Activated T-helper 1 cell treated with anti-CD3 and anti-CD28 coated beads, Interleukin-12 subunit alpha, Interleukin-12 subunit beta, Interleukin-2, Interleukin-4 antibody, amounts not matched to agents 30 ng/mL and 10 ng/mL and 1 ng/mL, durations not matched to agents 14 hours and 24 hours and 36 hours (primary cell): ENCODE measurements around the gene ITGB5. TPM values are rescaled to one million over a fixed set of nuclear protein-coding genes. Genes with fewer than 3 reads are reported as not detected.

Experiments used
- DNase-seq: peaks from one replicate; pipeline ENCODE4 v3.0.0; 2021; ENCODE audit warnings: low spot score
- H3K27ac Mint-ChIP-seq: one replicate; pipeline ENCODE4 v1.8.0; 2021; ENCODE audit warnings: mild to moderate bottlenecking, mixed read lengths
- H3K27me3 Mint-ChIP-seq: one replicate; pipeline ENCODE4 v1.8.0; 2022; ENCODE audit warnings: mild to moderate bottlenecking, moderate library complexity, mixed read lengths; ENCODE audit not compliant: insufficient read depth
- H3K36me3 Mint-ChIP-seq: one replicate; pipeline ENCODE4 v1.8.0; 2021; ENCODE audit warnings: low read depth, mixed read lengths
- H3K4me1 Mint-ChIP-seq: one replicate; pipeline ENCODE4 v1.8.0; 2021; ENCODE audit warnings: low read depth, mixed read lengths
- H3K4me3 Mint-ChIP-seq: one replicate; pipeline ENCODE4 v1.8.0; 2021; ENCODE audit warnings: mild to moderate bottlenecking, moderate library complexity, mixed read lengths
- H3K9me3 Mint-ChIP-seq: one replicate; pipeline ENCODE4 v1.8.0; 2021; ENCODE audit warnings: mixed read lengths
- intact Hi-C: fragments of 100-400 bp; cut with micrococcal nuclease; formaldehyde crosslinking; loops from one replicate; pipeline ENCODE4 v1.15.1; 2024
- total RNA-seq: library from RNA; stranded (reverse); gene quantifications from 2 replicates; pipeline ENCODE4 v1.2.3, GENCODE V29; 2022

Gene ITGB5
- total RNA-seq, 1 donor from 2014 or later = 2.2 TPM

GRCh38 chr3:124847863-124848262 lies 39.3 kb downstream of the ITGB5 start:
- intact Hi-C loops = no loop called here
- no peaks in the 10 kb centered on the region for H3K4me1 Mint-ChIP-seq
- no peak overlapping the region for H3K27ac Mint-ChIP-seq
- no peaks in the 10 kb centered on the region for H3K9me3 Mint-ChIP-seq
- no peak overlapping the region for H3K4me3 Mint-ChIP-seq
- no peak for DNase-seq
- H3K36me3 Mint-ChIP-seq = no peaks in the 10 kb centered on the region
- H3K27me3 Mint-ChIP-seq = peaks cover 5% of the 10 kb centered on the region

GRCh38 chr3:124847051-124847450 lies 40.1 kb downstream of the ITGB5 start:
- H3K4me3 Mint-ChIP-seq = no peak overlapping the region
- no peak overlapping the region for H3K27ac Mint-ChIP-seq
- no peaks in the 10 kb centered on the region for H3K9me3 Mint-ChIP-seq
- intact Hi-C loops = no loop called here
- peaks cover 11% of the 10 kb centered on the region for H3K27me3 Mint-ChIP-seq
- DNase-seq = no peak
- H3K36me3 Mint-ChIP-seq = no peaks in the 10 kb centered on the region
- no peaks in the 10 kb centered on the region for H3K4me1 Mint-ChIP-seq

GRCh38 chr3:124846189-124846588 lies 41.0 kb downstream of the ITGB5 start:
- DNase-seq = no peak
- Mint-ChIP-seq H3K4me3 (no peak overlapping the region), H3K27me3 (peaks cover 12% of the 10 kb centered on the region), H3K4me1 (no peaks in the 10 kb centered on the region), H3K27ac (no peak overlapping the region), H3K9me3 (no peaks in the 10 kb centered on the region), H3K36me3 (no peaks in the 10 kb centered on the region)
- intact Hi-C loops = no loop called here

GRCh38 chr3:124845406-124845805 lies 41.8 kb downstream of the ITGB5 start:
- H3K9me3 Mint-ChIP-seq = no peaks in the 10 kb centered on the region
- no peak overlapping the region for H3K27ac Mint-ChIP-seq
- H3K27me3 Mint-ChIP-seq = peaks cover 10% of the 10 kb centered on the region
- H3K36me3 Mint-ChIP-seq = no peaks in the 10 kb centered on the region
- no peak for DNase-seq
- intact Hi-C loops = no loop called here
- no peaks in the 10 kb centered on the region for H3K4me1 Mint-ChIP-seq
- H3K4me3 Mint-ChIP-seq = no peak overlapping the region

- Mint-ChIP-seq H3K9me3 (no peaks in the 10 kb centered on the region), H3K36me3 (no peaks in the 10 kb centered on the region), H3K4me1 (no peaks in the 10 kb centered on the region), H3K27me3 (peaks cover 8% of the 10 kb centered on the region), H3K4me3 (no peak overlapping the region), H3K27ac (no peak overlapping the region)
- intact Hi-C loops = no loop called here
- DNase-seq = no peak
These were observed 43.5 kb downstream of the ITGB5 start for GRCh38 chr3:124843506-124844177.

GRCh38 chr3:124843047-124843446 lies 44.1 kb downstream of the ITGB5 start:
- Mint-ChIP-seq H3K9me3 (no peaks in the 10 kb centered on the region), H3K4me3 (no peak overlapping the region), H3K27me3 (peaks cover 11% of the 10 kb centered on the region), H3K36me3 (no peaks in the 10 kb centered on the region), H3K27ac (no peak overlapping the region), H3K4me1 (no peaks in the 10 kb centered on the region)
- no peak for DNase-seq
- intact Hi-C loops = no loop called here

- Mint-ChIP-seq H3K27ac (no peak overlapping the region), H3K4me1 (no peaks in the 10 kb centered on the region), H3K27me3 (peaks cover 17% of the 10 kb centered on the region), H3K9me3 (no peaks in the 10 kb centered on the region), H3K36me3 (no peaks in the 10 kb centered on the region), H3K4me3 (no peak overlapping the region)
- intact Hi-C loops = no loop called here
- no peak for DNase-seq
These were observed 45.6 kb downstream of the ITGB5 start for GRCh38 chr3:124841517-124841916.

GRCh38 chr3:124840331-124840730 lies 46.8 kb downstream of the ITGB5 start:
- no peak for DNase-seq
- Mint-ChIP-seq H3K4me3 (no peak overlapping the region), H3K9me3 (no peaks in the 10 kb centered on the region), H3K36me3 (no peaks in the 10 kb centered on the region), H3K4me1 (peaks cover 4% of the 10 kb centered on the region), H3K27ac (no peak overlapping the region), H3K27me3 (peaks cover 27% of the 10 kb centered on the region)
- intact Hi-C loops = no loop called here

- no peaks in the 10 kb centered on the region for H3K9me3 Mint-ChIP-seq
- H3K27ac Mint-ChIP-seq = no peak overlapping the region
- no peak overlapping the region for H3K4me3 Mint-ChIP-seq
- no peak for DNase-seq
- intact Hi-C loops = no loop called here
- peaks cover 9% of the 10 kb centered on the region for H3K4me1 Mint-ChIP-seq
- H3K27me3 Mint-ChIP-seq = peaks cover 31% of the 10 kb centered on the region
- H3K36me3 Mint-ChIP-seq = no peaks in the 10 kb centered on the region
These were observed 47.3 kb downstream of the ITGB5 start for GRCh38 chr3:124839896-124840295.

GRCh38 chr3:124838963-124839362 lies 48.2 kb downstream of the ITGB5 start:
- H3K27ac Mint-ChIP-seq = no peak overlapping the region
- H3K36me3 Mint-ChIP-seq = no peaks in the 10 kb centered on the region
- no peak overlapping the region for H3K4me3 Mint-ChIP-seq
- peaks cover 12% of the 10 kb centered on the region for H3K4me1 Mint-ChIP-seq
- H3K27me3 Mint-ChIP-seq = peaks cover 34% of the 10 kb centered on the region
- no peak for DNase-seq
- intact Hi-C loops = no loop called here
- no peaks in the 10 kb centered on the region for H3K9me3 Mint-ChIP-seq

GRCh38 chr3:124837730-124838186 lies 49.4 kb downstream of the ITGB5 start:
- Mint-ChIP-seq H3K36me3 (no peaks in the 10 kb centered on the region), H3K4me3 (no peak overlapping the region), H3K27ac (no peak overlapping the region), H3K27me3 (peaks cover 41% of the 10 kb centered on the region), H3K9me3 (no peaks in the 10 kb centered on the region), H3K4me1 (peaks cover 12% of the 10 kb centered on the region)
- intact Hi-C loops = no loop called here
- no peak for DNase-seq

- intact Hi-C loops = no loop called here
- H3K4me3 Mint-ChIP-seq = no peak overlapping the region
- H3K27ac Mint-ChIP-seq = no peak overlapping the region
- H3K9me3 Mint-ChIP-seq = no peaks in the 10 kb centered on the region
- peaks cover 12% of the 10 kb centered on the region for H3K4me1 Mint-ChIP-seq
- DNase-seq = no peak
- H3K27me3 Mint-ChIP-seq = peaks cover 40% of the 10 kb centered on the region
- no peaks in the 10 kb centered on the region for H3K36me3 Mint-ChIP-seq
These were observed 50.1 kb downstream of the ITGB5 start for GRCh38 chr3:124837065-124837464.

GRCh38 chr3:124836448-124836847 lies 50.7 kb downstream of the ITGB5 start:
- H3K27me3 Mint-ChIP-seq = peaks cover 38% of the 10 kb centered on the region
- H3K4me1 Mint-ChIP-seq = peaks cover 12% of the 10 kb centered on the region
- H3K4me3 Mint-ChIP-seq = no peak overlapping the region
- H3K9me3 Mint-ChIP-seq = no peaks in the 10 kb centered on the region
- intact Hi-C loops = no loop called here
- DNase-seq = no peak
- no peaks in the 10 kb centered on the region for H3K36me3 Mint-ChIP-seq
- H3K27ac Mint-ChIP-seq = no peak overlapping the region
